22Rv1 (cell line): Measurements from ENCODE around the gene ARID1B.

Experiments used
- CTCF ChIP-seq: fragments of 450-650 bp; IDR thresholded peaks from 2 replicates; pipeline ENCODE4 v1.5.1; 2017; ENCODE audit warnings: mild to moderate bottlenecking
- ZFX ChIP-seq: fragments of 450-650 bp; IDR thresholded peaks from 2 replicates; pipeline ENCODE4 v1.6.1; 2017; ENCODE audit warnings: antibody characterized with exemption, borderline replicate concordance

- TF ChIP-seq CTCF: no peak
- no peak for TF ChIP-seq ZFX
Observed at GRCh38 chr6:156887623-156888269, 110.6 kb downstream of the ARID1B start.
